ENCODE measurements around the gene TRPV4. TPM values are rescaled to one million over a fixed set of nuclear protein-coding genes. Genes with fewer than 3 reads are reported as not detected.

Gene TRPV4
- polyA plus RNA-seq, 1 donor from 2014 or later, result not detected

DNA sequence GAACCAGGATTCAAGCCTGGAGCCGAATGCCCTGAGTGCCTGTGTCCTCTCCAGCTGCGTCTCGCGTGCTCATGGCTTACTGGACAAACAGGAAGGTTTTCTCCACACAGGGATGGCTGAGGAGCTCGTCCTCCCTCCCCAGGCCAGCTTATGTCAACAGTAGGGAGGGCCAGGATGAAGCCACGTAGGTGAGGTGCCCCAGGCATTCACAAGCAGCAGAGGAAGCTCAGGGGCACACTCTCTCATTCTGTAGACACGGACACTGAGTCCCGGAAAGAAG, 49.3 kb downstream of the TRPV4 start:
- no peak for TF ChIP-seq POLR2AphosphoS5 (IDR thresholded peaks at IDR 0.05)
- Histone ChIP-seq H3K9me3 (ENCODE audit: low read length) (no peaks in the 10 kb centered on the region), H3K4me3 (ENCODE audit: low read length) (no peak overlapping the region), H3F3A (ENCODE audit: insufficient read depth, low read length, poor library complexity, severe bottlenecking) (no peaks in the 10 kb centered on the region), H3K9me2 (ENCODE audit: insufficient read depth, low read length) (no peaks in the 10 kb centered on the region), H3K27me3 (ENCODE audit: insufficient read depth, low read depth, low read length) (no peaks in the 10 kb centered on the region), H3K36me3 (ENCODE audit: insufficient read depth, low read length) (no peaks in the 10 kb centered on the region), H3K9ac (ENCODE audit: low read length) (no peak overlapping the region), H3K4me2 (ENCODE audit: low read length) (no peak overlapping the region), H3K79me2 (replicated peaks; ENCODE audit: insufficient read depth, low read length) (no peaks in the 10 kb centered on the region), H4K20me1 (ENCODE audit: insufficient read depth) (no peaks in the 10 kb centered on the region), H3K27ac (ENCODE audit: low read length) (no peak overlapping the region), H2AFZ (ENCODE audit: low read depth, low read length) (no peak overlapping the region)

DNA sequence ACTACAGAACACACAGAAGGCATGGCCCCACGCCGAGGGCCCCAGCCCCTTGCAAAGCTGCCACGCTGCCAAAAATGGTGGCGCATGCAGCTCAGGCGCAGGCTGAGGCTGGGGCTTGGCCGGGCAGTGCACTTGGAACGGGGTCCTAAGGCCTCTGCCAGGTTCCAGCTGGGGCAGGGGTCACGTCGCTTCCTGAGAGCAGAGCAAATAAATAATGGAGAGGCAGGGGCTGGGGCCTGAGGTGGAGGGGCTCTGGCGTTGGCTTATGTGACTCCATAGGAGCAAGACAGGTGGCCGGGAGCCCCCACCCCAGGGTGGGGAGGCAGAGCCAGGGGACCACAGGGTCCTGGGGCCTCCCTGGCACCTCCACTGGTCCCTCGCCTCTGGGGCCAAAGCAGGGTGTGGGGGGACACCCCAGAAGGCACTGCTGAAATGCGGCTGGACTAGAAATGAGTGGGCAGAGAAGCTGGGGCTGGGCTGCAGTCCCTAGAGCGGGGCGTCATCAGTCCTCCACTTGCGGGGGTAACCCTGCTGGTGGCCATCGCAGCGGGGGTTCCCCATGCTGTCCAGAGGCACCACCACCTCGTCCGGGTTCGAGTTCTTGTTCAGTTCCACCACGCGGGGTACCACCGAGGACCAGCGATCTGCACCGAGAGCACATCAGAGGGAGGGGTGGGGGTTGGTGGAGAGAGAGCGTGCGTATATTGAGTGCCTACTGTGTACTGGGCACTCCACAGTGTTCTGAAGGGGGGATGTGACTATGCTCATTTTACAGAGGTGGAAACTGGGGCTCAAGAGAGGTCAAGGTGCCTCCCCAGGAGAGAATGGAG, 49.8 kb downstream of the TRPV4 start:
- Histone ChIP-seq H3K9ac (ENCODE audit: low read length) (no peak overlapping the region), H3K27me3 (ENCODE audit: insufficient read depth, low read depth, low read length) (no peaks in the 10 kb centered on the region), H3F3A (ENCODE audit: insufficient read depth, low read length, poor library complexity, severe bottlenecking) (no peaks in the 10 kb centered on the region), H3K9me2 (ENCODE audit: insufficient read depth, low read length) (no peaks in the 10 kb centered on the region), H3K9me3 (ENCODE audit: low read length) (no peaks in the 10 kb centered on the region), H4K20me1 (ENCODE audit: insufficient read depth) (no peaks in the 10 kb centered on the region), H2AFZ (ENCODE audit: low read depth, low read length) (no peak overlapping the region), H3K4me3 (ENCODE audit: low read length) (no peak overlapping the region), H3K4me2 (ENCODE audit: low read length) (no peak overlapping the region), H3K27ac (ENCODE audit: low read length) (no peak overlapping the region), H3K36me3 (ENCODE audit: insufficient read depth, low read length) (no peaks in the 10 kb centered on the region), H3K79me2 (replicated peaks; ENCODE audit: insufficient read depth, low read length) (no peaks in the 10 kb centered on the region)
- TF ChIP-seq, protein P1, sequence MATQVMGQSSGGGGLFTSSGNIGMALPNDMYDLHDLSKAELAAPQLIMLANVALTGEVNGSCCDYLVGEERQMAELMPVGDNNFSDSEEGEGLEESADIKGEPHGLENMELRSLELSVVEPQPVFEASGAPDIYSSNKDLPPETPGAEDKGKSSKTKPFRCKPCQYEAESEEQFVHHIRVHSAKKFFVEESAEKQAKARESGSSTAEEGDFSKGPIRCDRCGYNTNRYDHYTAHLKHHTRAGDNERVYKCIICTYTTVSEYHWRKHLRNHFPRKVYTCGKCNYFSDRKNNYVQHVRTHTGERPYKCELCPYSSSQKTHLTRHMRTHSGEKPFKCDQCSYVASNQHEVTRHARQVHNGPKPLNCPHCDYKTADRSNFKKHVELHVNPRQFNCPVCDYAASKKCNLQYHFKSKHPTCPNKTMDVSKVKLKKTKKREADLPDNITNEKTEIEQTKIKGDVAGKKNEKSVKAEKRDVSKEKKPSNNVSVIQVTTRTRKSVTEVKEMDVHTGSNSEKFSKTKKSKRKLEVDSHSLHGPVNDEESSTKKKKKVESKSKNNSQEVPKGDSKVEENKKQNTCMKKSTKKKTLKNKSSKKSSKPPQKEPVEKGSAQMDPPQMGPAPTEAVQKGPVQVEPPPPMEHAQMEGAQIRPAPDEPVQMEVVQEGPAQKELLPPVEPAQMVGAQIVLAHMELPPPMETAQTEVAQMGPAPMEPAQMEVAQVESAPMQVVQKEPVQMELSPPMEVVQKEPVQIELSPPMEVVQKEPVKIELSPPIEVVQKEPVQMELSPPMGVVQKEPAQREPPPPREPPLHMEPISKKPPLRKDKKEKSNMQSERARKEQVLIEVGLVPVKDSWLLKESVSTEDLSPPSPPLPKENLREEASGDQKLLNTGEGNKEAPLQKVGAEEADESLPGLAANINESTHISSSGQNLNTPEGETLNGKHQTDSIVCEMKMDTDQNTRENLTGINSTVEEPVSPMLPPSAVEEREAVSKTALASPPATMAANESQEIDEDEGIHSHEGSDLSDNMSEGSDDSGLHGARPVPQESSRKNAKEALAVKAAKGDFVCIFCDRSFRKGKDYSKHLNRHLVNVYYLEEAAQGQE (IDR thresholded peaks at IDR 0.05; ENCODE audit: borderline replicate concordance), result no peak

DNA sequence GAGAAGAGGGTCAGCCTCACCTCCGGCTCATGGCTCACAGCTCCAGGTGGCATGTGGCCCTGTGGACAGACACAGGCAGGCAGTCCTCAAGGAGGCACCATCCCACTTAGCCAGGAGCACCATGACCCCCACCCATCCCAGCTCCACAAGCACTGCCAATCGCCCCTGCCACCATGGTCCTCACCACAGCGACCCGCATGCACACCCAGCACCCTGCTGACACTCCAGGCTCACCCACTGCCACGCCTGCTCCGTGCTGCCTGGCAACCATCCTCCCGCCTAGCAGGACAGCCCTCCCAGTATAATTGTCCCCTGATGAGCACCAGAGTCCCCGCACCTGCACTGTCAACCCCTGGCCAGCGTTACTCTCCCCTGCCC, 50.9 kb downstream of the TRPV4 start:
- H3K27me3 ChIP-seq (ENCODE audit: insufficient read depth, low read depth, low read length), result no peaks in the 10 kb centered on the region
- H3K4me3 ChIP-seq (ENCODE audit: low read length), result no peak overlapping the region
- H3K79me2 ChIP-seq (replicated peaks; ENCODE audit: insufficient read depth, low read length), result no peaks in the 10 kb centered on the region
- no peaks in the 10 kb centered on the region for H3F3A ChIP-seq (ENCODE audit: insufficient read depth, low read length, poor library complexity, severe bottlenecking)
- no peaks in the 10 kb centered on the region for H3K36me3 ChIP-seq (ENCODE audit: insufficient read depth, low read length)
- no peaks in the 10 kb centered on the region for H3K9me2 ChIP-seq (ENCODE audit: insufficient read depth, low read length)
- no peaks in the 10 kb centered on the region for H4K20me1 ChIP-seq (ENCODE audit: insufficient read depth)
- TF ChIP-seq, protein P2, sequence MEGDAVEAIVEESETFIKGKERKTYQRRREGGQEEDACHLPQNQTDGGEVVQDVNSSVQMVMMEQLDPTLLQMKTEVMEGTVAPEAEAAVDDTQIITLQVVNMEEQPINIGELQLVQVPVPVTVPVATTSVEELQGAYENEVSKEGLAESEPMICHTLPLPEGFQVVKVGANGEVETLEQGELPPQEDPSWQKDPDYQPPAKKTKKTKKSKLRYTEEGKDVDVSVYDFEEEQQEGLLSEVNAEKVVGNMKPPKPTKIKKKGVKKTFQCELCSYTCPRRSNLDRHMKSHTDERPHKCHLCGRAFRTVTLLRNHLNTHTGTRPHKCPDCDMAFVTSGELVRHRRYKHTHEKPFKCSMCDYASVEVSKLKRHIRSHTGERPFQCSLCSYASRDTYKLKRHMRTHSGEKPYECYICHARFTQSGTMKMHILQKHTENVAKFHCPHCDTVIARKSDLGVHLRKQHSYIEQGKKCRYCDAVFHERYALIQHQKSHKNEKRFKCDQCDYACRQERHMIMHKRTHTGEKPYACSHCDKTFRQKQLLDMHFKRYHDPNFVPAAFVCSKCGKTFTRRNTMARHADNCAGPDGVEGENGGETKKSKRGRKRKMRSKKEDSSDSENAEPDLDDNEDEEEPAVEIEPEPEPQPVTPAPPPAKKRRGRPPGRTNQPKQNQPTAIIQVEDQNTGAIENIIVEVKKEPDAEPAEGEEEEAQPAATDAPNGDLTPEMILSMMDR (IDR thresholded peaks at IDR 0.05; ENCODE audit: poor library complexity, severe bottlenecking), result no peak
- no peak for TF ChIP-seq RAD21 (conservative IDR thresholded peaks at IDR 0.05)
- TF ChIP-seq, protein P1 (IDR thresholded peaks at IDR 0.05; ENCODE audit: borderline replicate concordance), result no peak
- no peak for TF ChIP-seq EP300 (conservative IDR thresholded peaks at IDR 0.05; ENCODE audit: poor library complexity, severe bottlenecking)
- no peak for TF ChIP-seq MXI1 (conservative IDR thresholded peaks at IDR 0.05; ENCODE audit: poor library complexity, severe bottlenecking)
- TF ChIP-seq SMC3 (conservative IDR thresholded peaks at IDR 0.05; ENCODE audit: poor library complexity), result no peak
- TF ChIP-seq TAF1 (IDR thresholded peaks at IDR 0.05; ENCODE audit: low read depth), result no peak
- TF ChIP-seq POLR2AphosphoS5 (IDR thresholded peaks at IDR 0.05), result no peak
- TF ChIP-seq EZH2 (IDR thresholded peaks at IDR 0.05; ENCODE audit: borderline replicate concordance, insufficient read depth, low read length, poor library complexity, severe bottlenecking), result no peak
- H3K9me3 ChIP-seq (ENCODE audit: low read length), result no peaks in the 10 kb centered on the region
- H2AFZ ChIP-seq (ENCODE audit: low read depth, low read length), result no peak overlapping the region
- H3K9ac ChIP-seq (ENCODE audit: low read length), result no peak overlapping the region
- no peak overlapping the region for H3K4me2 ChIP-seq (ENCODE audit: low read length)
- H3K27ac ChIP-seq (ENCODE audit: low read length), result no peak overlapping the region
